Middle frontal gyrus (tissue), 1 donor: ENCODE measurements around the gene ADAMTS9.

Experiments
- DNase-seq: peaks from one replicate; pipeline ENCODE4 v3.0.0-alpha.2; 2015; ENCODE audit warnings: low spot score; ENCODE audit errors: extremely low spot score

The ADAMTS9 gene

DNA sequence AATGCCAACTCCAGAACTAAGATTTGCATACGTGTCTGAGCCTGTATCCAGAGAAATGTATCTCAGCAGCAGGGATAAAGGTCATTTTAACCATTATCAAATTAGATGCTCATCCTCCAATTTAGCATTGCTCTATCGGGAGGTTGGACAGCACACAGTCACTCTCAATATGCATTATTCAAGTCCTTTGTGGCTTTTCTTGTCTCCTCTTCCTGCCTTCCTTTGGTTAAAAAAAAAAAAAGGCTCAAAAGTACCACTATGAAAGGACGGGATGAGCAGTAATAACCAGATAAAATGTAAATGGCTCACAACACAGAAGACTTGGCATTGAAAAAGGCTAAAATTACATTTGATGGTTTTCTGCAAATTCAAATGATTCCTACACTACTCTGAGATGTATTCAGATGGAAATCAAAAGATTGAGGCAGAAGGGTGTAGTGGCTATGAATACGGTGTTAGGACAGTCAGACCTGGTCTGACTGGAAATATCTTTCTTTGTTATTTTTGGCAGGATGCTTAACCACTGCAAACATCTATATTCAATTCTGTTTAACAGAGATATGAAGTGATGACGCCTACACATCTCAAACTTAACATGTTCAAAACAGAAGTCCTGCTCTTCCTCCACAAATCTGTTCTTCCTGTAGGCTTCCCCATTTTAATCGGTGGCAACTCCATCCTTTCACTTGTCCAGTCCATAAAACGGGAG lies 109.6 kb downstream of the ADAMTS9 start:
- no peak for DNase-seq

DNA sequence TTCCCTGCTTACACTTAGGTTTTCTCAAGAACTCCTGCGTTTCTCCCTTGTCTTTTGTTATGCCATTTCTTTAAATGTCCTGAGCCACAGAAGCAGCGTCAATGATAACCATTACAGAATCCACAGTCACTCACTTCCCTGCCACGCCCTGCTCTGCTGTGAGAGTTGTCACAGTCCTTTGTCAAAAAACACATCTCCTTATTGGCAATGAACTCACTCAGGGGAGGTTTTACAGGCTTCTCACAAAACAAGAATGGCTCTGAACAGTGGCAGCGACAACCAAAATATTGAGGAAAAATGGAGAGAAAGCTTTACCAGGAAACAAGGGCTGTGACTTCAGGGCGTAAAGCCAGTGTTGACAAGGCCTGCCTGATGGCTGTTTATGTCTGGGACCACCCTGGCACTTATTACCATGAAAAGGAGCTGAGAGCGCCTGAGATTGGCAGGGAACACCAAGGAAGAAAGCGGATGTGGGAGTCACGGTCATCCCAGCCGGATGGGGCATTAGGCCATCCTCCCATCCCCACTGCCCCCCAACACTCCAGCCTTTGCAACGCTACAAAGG lies 111.5 kb downstream of the ADAMTS9 start:
- DNase-seq, result no peak

DNA sequence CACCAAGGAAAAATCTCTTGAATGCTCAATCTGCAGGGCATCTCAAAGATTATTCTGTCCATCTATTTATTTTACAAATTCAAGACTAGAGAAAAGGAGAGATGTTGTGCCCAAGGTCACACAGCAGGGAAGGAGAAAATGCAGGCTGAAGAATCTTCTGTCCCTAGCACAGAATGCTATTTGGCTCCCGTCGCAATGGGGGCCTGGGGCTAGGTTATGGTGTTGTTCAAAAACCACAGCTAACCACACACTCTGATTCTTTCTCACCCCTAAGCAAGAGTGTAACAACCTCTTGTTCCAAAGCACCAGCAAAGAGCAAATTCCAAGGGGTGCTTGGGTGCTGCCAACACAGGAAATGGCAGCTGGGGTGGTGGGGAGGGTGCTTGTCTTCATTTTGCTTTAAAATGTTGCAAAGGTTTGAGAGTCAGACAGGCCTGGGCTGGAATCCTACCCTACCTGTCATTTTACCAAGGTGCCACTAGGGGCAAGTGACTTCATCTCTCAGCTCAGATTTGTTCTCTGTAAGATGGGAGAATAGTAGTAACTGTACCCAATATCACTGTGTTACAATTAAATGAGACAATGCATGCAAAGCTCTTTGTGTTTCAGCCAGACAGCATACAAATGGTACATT lies 112.5 kb downstream of the ADAMTS9 start:
- no peak for DNase-seq

GRCh38 chr3:64574194-64574593 lies 113.6 kb downstream of the ADAMTS9 start:
- no peak for DNase-seq

- no peak for DNase-seq
These were observed 115.8 kb downstream of the ADAMTS9 start for GRCh38 chr3:64571982-64572381.

- no peak for DNase-seq
These were observed 118.8 kb downstream of the ADAMTS9 start for GRCh38 chr3:64568895-64569517.

- DNase-seq, result no peak
These were observed 120.9 kb downstream of the ADAMTS9 start for GRCh38 chr3:64566859-64567258.

- no peak for DNase-seq
These were observed 124.0 kb downstream of the ADAMTS9 start for GRCh38 chr3:64563751-64564150.

- DNase-seq, result no peak
These were observed 125.9 kb downstream of the ADAMTS9 start for GRCh38 chr3:64561868-64562267.

- DNase-seq, result no peak
These were observed 126.4 kb downstream of the ADAMTS9 start for GRCh38 chr3:64561325-64561843.

- DNase-seq, result no peak
These were observed 127.0 kb downstream of the ADAMTS9 start for GRCh38 chr3:64560791-64561190.

GRCh38 chr3:64559588-64559987 lies 128.2 kb downstream of the ADAMTS9 start:
- DNase-seq, result no peak

- DNase-seq, result no peak
These were observed 131.8 kb downstream of the ADAMTS9 start for GRCh38 chr3:64556046-64556445.

- DNase-seq, result no peak
These were observed 132.4 kb downstream of the ADAMTS9 start for GRCh38 chr3:64555351-64555750.

GRCh38 chr3:64554096-64554920 lies 133.5 kb downstream of the ADAMTS9 start:
- DNase-seq, result no peak

GRCh38 chr3:64552966-64553365 lies 134.8 kb downstream of the ADAMTS9 start:
- no peak for DNase-seq

DNA sequence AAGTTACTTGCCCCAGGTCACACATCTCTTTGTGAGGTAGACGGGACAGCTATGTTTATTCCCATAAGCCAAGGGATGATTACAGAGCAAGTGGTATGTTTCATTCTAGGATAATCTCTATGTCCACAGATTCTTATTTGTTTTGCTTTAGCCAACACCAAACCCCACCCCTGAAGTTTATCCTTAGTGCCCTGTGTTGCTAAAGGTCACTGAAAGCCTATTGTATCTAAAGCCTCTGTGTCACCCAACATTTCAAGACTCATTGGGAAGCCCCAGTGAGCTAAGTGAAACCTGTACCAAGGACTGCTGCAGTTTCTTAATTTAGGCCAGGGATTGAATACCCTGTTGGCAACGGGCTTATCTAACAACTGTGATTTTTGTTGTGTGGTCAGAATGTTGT lies 135.6 kb downstream of the ADAMTS9 start:
- DNase-seq, result no peak

GRCh38 chr3:64551697-64552096 lies 136.1 kb downstream of the ADAMTS9 start:
- no peak for DNase-seq

DNA sequence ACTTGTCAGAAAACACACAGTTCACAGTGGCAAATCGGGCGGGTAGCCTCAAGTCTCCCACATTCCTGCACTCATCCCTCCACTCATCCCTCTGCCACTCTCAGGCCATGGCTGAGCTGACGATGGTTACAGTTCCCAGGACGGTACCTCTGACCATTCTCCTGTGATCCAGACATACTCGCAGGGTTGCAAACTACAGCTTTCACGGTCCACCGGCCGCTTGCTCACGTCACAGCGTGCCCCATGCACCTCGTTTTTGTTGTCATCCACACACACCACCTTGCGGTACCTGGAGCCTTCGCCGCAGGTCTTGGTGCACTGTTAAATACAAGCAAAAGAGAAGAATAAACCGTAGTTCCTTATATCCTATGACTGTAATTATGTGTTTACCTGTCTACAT lies 137.1 kb downstream of the ADAMTS9 start:
- DNase-seq, result no peak

GRCh38 chr3:64549869-64550268 lies 137.9 kb downstream of the ADAMTS9 start:
- no peak for DNase-seq

GRCh38 chr3:64548200-64548889 lies 139.5 kb downstream of the ADAMTS9 start:
- DNase-seq, result no peak
